NCI-H1694 (cell line): Measurements from ENCODE around the gene MYH7.
A peak's percentile ranks its signal among the peaks of the same experiment; 100 is the strongest.
"Not testable (repeated sequence)": the region's sequence is repeated elsewhere in the genome, so short reads cannot be mapped to it uniquely, and the experiment has no call there.

ENCODE experiments used
- DNase-seq: peaks from one replicate; lab custom pipeline; 2025; lab: John Stamatoyannopoulos, UW

The MYH7 gene

DNA sequence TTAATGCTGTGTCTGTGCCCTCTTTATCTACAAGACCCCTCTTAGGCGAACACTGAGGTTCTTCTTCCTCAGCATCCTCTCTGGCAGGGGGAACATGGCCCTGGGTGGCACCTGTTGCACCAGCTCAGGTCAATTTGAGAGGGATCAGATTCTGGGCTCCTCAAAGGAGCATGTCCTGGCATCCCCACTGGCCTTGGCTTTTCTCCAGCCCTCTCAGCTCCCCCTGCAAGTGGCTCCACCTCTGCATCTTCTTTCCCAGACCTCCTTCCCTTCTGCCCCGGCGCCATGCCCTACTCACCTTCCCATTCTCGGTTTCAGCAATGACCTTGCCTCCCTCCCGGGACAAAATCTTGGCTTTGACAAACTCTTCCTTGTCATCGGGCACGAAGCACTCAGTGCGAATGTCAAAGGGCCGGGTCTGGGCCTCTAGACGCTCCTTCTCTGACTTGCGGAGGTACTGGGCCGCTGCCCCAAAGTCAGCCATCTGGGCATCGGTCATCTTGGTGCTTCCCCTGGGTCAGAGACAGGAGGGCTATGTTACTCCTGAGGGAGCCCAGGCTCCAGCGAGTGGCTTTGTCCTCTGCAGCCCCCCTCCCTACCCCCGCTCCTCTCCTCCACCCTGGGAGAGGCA is 28.6 kb downstream of the MYH7 start:
- no peak for DNase-seq

DNA sequence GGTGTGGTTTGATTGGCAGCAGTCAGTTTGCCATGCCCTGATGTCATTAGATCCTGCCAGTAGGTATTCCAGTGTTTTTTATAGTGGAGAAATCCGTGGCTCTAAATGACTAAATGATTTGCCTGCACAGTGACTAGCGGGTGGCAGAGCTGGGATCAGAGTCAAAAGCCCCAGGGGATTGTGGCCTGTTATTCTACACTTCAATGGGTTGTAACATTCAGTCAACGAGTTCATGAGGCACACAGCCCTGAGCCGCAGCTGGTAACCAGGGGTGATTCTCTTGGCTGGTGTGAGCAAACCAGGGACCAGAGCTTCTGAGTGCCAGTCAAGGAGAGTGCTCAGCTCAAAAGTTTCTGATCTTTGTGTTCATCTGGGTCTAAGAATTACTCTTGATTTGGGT is 29.2 kb downstream of the MYH7 start:
- DNase-seq, result peak; percentile 58

DNA sequence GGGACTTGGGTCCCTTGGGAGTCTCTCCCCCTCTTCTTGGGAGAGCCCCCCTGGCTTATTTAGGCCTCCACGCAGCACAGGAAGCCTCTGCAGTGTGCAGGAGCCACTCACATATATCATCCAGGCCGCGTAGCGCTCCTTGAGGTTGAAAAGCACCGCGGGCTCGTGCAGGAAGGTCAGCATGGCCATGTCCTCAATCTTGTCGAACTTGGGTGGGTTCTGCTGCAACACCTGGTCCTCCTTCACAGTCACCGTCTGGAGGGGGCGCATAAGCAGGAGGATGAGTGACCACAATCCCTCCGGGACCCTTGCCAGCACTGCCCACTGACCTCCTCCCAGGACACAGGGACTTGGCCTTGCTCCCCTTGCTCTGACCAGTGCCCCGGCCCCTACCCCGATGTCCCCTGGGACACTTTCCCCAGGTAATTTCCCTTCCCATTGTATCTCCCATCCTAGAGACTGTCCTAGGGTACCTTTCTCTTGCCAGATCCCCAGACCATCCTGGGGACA is 29.9 kb downstream of the MYH7 start:
- no peak for DNase-seq

DNA sequence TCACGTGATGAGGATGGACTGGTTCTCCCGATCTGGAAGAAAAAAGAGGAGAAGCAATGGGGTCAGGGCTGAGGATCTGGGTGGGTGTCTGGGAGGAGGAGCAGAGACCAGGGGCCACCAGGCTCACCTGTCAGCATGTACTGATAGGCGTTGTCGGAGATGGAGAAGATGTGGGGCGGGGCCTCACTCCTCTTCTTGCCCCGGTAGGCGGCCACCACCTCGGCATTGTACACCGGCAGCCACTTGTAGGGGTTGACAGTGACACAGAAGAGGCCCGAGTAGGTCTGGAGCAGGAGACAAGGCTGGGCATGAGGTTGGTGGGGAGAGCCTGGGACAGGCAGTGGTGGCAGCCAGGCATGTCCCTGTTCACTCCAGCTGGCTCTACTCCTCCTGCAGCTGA is 30.4 kb downstream of the MYH7 start:
- no peak for DNase-seq

DNA sequence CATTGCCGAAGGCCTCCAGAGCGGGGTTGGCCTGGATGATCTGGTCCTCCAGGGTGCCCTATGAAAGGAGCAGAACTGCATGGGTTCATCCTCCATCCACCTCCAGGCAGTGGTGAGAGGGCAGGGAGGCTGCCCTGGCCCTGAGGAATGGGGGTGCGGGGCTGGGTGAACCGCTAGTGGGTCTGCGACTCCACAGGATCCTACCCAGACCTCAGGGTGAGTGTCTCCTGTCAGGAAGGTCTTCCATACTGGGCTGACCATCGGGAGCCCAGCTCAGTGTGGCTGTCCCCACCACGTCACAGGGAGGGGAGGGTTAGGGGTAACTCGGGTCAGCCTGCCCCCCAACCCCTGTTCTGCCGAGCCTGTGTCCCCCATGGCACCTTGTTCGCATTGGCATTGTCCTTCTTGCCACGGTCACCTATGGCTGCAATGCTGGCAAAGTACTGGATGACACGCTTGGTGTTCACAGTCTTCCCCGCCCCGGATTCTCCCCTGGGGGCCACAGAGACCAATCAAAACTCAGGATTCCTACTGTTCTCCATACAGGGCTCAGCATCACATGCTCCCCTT is 31.0 kb downstream of the MYH7 start:
- DNase-seq, result no peak

DNA sequence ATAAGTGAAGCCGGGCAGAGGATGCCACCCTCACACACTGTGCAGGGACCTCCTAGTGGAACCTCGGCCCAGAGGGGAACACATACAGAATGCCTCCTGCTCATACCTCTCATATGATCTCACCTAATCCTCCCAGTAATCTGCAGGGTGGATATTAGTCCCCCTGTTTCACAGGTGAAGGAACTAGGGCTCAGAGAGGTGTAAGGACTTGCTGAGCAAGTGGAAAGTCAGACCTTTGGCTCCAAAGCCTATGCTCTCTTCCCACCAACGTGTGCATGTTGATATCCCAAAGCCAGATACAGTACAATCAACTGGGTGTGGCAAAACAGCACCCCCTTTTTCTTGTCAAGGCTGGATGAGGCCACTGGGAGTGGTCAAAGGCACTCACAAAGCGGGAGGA is 31.6 kb downstream of the MYH7 start:
- DNase-seq, result no peak

DNA sequence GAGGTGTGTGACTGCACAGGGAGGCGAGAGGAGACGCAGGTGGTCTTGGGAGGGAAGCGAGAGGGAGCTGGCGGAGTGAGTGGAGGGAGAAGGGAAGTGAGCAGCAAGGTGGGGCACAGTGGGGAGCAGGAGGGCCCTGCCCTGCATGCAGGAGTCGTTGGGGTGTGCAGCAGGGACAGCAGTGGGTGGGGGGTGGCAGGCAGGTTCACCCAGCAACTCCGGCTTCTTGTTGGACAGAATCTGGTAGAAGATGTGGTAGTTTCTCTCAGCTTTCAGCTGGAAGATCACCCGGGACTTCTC is 32.4 kb downstream of the MYH7 start:
- no peak for DNase-seq

DNA sequence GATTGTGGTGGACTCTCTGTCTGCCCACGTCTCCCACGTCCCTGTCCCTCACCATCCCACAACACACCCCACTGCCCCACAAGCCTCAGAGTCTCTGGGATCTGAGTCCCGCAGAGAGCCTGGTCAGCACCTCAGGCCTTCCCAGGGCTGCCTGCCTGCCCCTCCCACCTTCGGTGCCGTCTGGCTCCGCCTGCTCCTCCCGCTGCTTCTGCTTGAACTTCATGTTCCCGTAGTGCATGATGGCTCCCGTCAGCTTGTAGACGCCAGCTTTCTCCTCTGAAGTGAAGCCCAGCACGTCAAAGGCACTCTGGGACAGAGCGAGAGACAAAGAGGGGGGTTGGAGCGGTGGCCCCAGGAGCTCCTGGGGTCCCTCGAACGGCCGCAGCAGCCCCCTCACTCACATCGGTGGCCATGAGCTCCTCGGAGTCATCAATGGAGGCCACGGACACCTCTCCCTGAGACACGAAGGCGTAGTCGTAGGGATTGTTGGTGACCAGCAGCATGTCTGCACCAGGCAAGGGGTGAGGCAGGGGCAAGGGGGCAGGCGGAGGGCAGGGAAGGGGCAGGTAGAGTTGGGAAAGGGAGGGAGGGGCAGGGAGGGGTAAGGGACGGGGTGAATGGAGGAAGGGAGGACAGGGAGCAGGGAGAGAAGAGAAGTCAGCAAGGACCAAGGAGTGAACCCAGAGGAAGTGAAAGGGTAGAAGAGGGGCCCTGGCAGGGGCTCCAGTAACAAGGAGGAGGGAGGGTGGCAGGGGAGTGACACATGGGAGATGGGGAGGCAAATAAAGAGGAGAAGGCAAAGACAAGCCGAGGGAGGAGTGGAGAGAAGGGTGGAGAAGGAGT is 32.9 kb downstream of the MYH7 start:
- DNase-seq, result no peak

DNA sequence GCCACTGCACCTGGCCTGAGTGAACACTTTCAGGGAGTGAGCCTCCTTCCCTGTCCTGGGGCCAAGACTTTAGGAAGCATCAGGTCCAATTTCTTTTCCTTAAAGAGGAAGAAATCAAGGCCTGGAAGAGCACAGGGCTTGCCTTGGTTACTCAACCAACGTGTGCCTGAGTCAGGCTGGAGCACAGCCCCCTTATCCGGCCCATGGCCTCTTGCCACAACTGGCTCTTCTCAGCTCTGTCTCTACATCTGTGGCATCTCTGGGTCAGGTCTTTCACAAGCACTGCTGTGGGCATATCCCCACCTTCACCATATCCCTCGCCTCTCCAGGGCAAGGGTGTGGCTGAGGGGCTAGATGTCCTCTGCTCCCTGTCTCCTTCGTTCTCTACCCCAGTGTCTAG is 34.2 kb downstream of the MYH7 start:
- no peak for DNase-seq

DNA sequence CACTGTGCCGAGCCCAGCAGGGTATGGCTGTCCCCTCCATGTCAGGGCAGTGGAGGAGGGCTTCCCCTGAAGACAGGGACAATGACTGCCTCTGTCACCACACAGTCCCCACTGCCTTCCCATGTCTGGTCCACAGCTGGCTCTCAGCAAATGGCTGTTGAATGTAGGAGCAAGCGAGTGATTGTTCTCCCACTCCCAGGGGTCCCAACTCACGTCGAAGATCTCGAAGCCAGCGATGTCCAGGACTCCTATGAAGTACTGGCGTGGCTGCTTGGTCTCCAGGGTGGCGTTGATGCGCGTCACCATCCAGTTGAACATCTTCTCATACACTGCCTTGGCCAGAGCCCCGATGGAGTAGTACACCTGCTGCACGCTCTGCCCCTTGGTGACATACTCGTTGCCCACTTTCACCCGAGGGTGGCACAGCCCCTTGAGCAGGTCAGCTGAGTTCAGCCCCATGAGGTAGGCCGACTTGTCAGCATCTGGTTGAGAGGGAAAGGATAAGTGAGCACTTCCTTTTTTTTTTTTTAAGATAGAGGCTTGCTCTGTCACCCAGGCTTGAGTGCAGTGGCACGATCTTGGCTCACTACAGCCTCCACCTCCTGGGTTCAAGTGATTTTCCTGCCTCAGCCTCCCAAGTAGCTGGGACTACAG is 34.8 kb downstream of the MYH7 start:
- not testable (repeated sequence) for DNase-seq

DNA sequence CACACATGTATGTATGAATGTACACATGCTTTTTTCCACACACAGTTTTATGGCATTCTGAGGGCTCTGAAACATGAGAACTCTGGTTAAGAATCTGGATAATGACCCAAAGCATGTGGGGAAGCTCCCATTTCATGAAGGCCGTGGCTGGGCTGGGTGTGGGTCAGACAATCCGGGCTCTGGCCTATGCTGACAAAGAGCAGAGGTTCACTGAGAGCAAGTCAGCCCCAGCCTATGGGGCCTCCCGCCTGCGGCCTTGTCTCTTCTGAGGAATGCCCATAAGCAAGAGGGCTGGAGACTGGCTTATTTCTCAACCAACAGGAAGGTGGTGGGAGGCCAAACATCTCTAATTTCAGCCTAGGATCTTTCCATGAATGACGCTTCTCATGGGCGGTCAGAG is 35.9 kb downstream of the MYH7 start:
- DNase-seq, result no peak

DNA sequence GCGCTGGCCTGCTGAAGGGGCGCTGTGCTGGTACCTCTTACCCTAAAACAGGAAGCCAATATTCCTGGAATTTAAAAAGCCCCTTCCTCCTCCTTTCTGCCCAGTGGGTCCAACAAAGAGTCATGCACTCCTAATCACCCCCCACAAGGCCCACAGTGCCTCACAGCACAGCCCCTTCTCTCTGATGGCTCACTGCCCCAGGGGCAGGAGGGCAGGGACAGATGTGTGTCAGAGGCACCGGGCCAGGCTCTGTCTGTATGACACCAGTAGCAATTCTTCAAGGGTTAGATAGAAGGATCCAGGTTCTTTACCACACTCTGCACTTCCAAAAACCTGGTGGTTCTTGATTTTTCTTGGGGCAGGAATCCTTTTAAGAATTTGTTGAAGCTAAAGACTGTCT is 36.3 kb downstream of the MYH7 start:
- no peak for DNase-seq

DNA sequence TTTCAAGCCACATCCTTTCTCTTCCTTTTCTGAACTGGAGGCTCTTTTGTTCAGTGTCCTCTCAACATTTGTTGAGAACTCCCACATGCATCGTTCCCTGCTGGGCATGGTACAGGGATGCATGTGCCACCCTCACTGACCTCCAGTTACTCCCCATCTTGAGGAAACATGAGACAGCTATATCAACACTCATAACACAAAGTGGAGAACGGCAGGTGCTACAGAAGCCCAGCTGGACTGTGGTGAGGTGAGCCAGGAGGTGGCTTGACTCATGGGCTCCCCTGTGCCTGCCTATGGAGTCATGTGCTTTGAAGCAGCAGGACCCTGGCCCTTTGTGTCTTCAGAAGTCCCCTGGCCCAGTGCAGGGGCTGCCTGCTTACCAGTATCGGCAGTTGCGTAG is 37.1 kb downstream of the MYH7 start:
- no peak for DNase-seq

DNA sequence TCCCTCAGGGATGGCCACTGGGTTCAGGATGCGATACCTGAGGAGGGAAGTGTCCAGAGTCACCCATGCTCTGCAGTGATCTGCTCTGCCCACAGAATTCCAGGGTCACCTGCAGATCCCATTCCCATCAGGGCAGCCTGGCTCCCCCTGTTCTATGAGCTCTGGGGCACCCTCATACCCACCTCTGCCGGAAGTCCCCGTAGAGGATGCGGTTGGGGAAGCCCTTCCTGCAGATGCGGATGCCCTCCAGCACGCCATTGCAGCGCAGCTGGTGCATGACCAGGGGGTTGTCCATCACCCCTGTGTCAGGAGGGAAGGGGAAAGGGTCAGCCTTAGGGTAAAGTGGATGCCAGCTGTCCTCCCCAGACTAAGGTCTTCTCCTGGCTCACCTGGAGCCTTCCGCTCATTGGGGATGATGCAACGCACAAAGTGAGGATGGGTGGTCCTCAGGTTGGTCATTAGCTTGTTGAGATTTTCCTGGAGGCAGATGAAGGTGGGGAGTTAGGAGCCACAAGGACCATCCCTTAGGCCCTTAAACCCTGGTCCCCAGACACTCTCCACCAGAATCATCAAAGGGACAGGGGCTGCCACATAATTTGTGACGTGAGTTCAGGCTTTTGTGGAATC is 38.6 kb downstream of the MYH7 start:
- no peak for DNase-seq

DNA sequence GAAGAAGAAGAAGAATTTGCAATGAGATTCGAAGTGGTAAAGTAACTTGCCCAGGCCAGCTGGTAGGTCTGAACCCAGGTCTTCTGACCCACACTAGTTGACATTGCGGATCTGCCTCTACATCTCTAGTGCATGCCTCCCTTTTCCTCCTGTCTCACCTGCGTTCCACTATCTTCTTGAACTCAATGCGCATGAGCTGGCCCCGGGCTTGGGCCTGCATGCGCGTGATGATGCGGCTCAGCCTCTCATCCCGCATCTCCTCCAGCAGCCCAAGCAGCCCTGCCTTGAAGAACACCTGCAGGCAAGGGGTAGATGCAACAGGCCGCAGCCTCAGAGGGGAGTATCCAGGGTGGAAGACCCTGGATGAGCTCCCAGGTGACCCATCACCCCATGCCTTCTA is 39.3 kb downstream of the MYH7 start:
- no peak for DNase-seq

DNA sequence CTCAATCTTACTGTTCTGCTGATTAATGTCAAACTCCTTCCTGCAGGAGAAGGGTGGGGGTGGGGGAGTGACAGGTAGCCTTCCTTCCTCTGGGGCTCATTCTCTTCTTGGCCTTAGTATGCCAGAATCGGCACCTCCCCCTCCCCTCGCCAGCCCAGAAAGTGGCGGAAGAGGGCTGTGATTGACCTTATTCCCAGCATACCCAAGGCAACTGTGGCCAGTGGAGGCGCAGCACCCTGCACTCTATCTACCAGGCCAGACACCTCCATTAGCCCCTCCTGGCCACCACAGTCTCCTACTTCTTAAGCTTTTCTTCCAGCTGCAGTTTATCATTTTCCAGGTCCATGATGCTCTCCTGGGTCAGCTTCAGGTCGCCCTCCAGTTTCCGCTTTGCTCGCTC is 42.8 kb downstream of the MYH7 start:
- DNase-seq, result no peak

DNA sequence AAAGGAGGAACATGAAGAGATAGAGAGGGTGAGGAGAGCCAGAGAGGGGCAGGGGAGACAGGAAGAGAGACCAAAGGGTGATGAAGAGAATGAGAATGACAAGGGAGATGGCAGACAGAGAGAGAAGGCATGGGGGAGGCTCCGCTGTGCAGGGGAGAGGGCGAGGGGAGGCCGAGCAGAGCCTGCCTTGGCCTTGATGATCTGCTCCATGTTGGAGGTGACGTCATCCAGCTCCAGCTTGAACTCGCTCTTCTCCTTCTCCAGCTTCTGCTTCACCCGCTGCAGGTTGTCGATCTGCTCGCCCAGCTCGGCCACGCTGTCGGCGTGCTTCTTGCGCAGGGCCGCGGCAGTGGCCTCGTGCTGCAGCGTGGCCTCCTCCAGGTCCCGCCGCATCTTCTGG is 45.6 kb downstream of the MYH7 start:
- not testable (repeated sequence) for DNase-seq

DNA sequence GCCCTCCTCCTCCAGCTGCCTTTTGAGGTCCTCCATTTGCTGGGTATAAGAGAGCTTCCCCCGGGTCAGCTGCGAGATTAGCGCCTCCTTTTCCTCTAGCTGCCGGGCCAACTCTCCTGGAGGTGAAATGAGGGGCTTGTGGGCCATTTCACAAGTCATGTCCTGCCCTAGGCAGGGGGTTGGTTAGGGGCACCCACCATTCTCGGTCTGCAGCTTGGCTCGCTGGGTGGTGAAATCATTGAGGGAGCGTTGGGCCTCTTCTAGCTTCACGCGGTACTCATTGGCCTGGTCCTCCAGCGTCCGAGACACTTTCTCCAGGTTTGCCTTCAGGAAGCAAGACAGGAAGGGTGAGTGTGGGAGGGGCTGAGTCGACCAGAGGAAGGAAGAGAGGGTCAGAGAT is 46.1 kb downstream of the MYH7 start:
- DNase-seq, result no peak

DNA sequence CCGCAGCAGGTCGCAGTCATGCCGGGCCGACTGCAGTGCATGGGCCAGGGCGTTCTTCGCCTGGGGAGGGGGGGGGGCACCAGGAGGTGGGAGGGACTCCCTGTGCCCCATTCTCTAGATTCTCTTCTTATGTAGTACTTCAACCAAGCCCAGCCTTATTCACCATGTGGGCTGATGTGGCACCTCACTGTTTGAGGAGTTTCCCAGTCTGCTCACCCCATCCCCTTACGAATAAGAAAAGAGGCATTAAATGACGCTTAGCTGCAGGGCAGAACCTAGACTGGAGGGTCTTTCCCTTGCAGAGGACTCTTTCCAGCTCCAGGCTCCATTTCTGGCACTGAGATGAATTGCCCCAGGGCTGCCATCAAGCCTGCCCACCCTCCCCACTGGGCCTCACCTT is 46.5 kb downstream of the MYH7 start:
- no peak for DNase-seq

DNA sequence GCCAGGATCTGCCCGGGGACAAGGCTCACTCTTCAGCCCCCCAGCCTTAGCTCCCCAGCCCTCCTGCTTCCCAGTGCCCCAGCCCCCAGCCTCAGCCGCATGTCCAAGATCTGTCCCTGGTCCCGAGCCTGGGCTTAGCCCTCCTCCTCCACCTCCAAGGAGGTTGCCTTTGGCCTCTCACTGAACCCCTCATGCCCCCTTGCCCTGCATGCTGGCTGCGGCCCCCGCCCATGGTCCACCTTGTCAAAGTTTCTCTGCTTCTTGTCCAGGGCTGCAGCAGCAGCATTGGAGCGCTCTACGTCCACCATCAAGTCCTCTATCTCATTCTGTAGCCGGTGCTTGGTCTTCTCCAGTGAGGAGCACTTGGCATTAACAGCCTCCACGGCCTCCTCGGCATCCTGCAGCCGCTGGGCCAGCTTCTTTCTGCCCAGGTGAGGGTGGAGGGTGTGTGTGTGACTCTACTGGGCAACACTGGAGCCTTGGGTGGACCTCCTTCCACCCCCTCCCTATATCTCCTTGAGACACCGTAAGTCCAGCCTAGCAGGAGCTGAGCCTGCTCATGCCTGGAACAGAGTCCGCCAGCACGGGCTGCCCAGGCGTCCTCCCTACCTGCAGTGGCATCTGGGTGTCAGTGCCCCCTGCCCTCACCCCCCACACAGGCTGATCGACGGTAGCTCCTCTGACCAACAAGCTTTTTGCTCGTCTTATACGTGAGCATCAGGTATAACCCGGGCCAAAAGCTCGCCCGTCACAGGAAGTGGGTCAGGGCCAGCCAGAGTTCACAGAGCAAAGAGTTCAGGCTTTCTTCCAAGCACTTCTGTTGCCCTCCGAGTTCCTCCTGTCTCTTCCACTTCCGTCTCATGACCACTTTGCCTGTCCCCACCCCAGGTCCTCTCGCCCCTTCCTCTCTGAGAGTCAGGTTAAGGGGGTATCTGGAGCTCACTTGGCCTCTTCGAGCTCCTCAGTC is 47.3 kb downstream of the MYH7 start:
- no peak for DNase-seq

DNA sequence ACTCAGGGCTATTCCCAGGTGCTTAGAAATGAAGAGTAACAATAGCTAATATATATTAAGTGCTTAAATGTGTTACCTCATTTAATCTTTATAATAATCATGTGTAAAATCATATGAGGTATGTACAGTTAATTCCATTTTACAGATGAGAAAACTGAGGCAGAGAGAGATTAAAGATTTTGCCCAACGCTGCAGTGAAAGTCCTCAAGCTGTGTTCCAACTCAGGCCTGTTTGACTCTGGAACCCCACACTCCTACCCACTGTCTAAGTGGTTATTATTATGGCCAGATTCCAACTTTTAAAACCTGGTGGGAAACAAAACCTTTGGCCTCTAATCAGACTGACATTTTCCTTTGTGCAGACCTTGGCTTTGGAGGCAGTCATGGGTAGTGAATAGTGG is 48.5 kb downstream of the MYH7 start:
- DNase-seq, result no peak
